ENCODE data around the gene ATP5MC2.
"Not testable (repeated sequence)": the region's sequence is repeated elsewhere in the genome, so short reads cannot be mapped to it uniquely, and the experiment has no call there.

The ATP5MC2 gene

GRCh38 chr12:53643232-53643979 lies 32.5 kb downstream of the ATP5MC2 start:
- no peaks in the 10 kb centered on the region for H3K9me3 ChIP-seq (ENCODE audit: insufficient read depth, low read length)
- no peak overlapping the region for H3K4me3 ChIP-seq (ENCODE audit: low read length)
- H4K20me1 ChIP-seq (ENCODE audit: insufficient read depth, low read length) = no peaks in the 10 kb centered on the region
- no peak overlapping the region for H3K4me2 ChIP-seq (ENCODE audit: low read length)
- H3K4me1 ChIP-seq (ENCODE audit: low read length) = no peaks in the 10 kb centered on the region
- no peak overlapping the region for H3K27ac ChIP-seq (ENCODE audit: low read length)
- H3K27me3 ChIP-seq (ENCODE audit: low read depth, low read length) = 0 out of 2 replicates have a peak, but pooled peaks cover 3% of the 10 kb centered on the region
- H3K79me2 ChIP-seq (ENCODE audit: low read length) = no peaks in the 10 kb centered on the region
- TF ChIP-seq EZH2phosphoT487 (IDR thresholded peaks at IDR 0.05; ENCODE audit: low read depth) (no peak), CTCF (IDR thresholded peaks at IDR 0.05; ENCODE audit: low read depth, low read length) (no peak)
- no peaks in the 10 kb centered on the region for H3K36me3 ChIP-seq (replicated peaks; ENCODE audit: low read depth, low read length)
- H2AFZ ChIP-seq (ENCODE audit: low read depth, low read length) = no peak overlapping the region
- no peak overlapping the region for H3K9ac ChIP-seq (ENCODE audit: low read length)

- Histone ChIP-seq H3K9ac (ENCODE audit: low read length) (no peak overlapping the region), H3K4me3 (ENCODE audit: low read length) (no peak overlapping the region), H3K27ac (ENCODE audit: low read length) (no peak overlapping the region), H3K9me3 (ENCODE audit: insufficient read depth, low read length) (no peaks in the 10 kb centered on the region), H3K4me1 (ENCODE audit: low read length) (no peaks in the 10 kb centered on the region), H3K4me2 (ENCODE audit: low read length) (no peak overlapping the region), H3K27me3 (ENCODE audit: low read depth, low read length) (no peaks in the 10 kb centered on the region), H2AFZ (ENCODE audit: low read depth, low read length) (no peak overlapping the region), H4K20me1 (ENCODE audit: insufficient read depth, low read length) (no peaks in the 10 kb centered on the region), H3K36me3 (replicated peaks; ENCODE audit: low read depth, low read length) (no peaks in the 10 kb centered on the region), H3K79me2 (ENCODE audit: low read length) (no peaks in the 10 kb centered on the region)
- TF ChIP-seq CTCF (IDR thresholded peaks at IDR 0.05; ENCODE audit: low read depth, low read length) (no peak), EZH2phosphoT487 (IDR thresholded peaks at IDR 0.05; ENCODE audit: low read depth) (no peak)
Measured at GRCh38 chr12:53638057-53638456, 37.8 kb downstream of the ATP5MC2 start.

GRCh38 chr12:53636641-53637040 lies 39.2 kb downstream of the ATP5MC2 start:
- H3K27ac ChIP-seq (ENCODE audit: low read length) = no peak overlapping the region
- no peaks in the 10 kb centered on the region for H3K9me3 ChIP-seq (ENCODE audit: insufficient read depth, low read length)
- H2AFZ ChIP-seq (ENCODE audit: low read depth, low read length) = no peak overlapping the region
- H4K20me1 ChIP-seq (ENCODE audit: insufficient read depth, low read length) = no peaks in the 10 kb centered on the region
- TF ChIP-seq CTCF (IDR thresholded peaks at IDR 0.05; ENCODE audit: low read depth, low read length) (no peak), EZH2phosphoT487 (IDR thresholded peaks at IDR 0.05; ENCODE audit: low read depth) (no peak)
- no peaks in the 10 kb centered on the region for H3K27me3 ChIP-seq (ENCODE audit: low read depth, low read length)
- H3K4me3 ChIP-seq (ENCODE audit: low read length) = no peak overlapping the region
- H3K4me1 ChIP-seq (ENCODE audit: low read length) = no peaks in the 10 kb centered on the region
- no peak overlapping the region for H3K4me2 ChIP-seq (ENCODE audit: low read length)
- H3K79me2 ChIP-seq (ENCODE audit: low read length) = no peaks in the 10 kb centered on the region
- no peaks in the 10 kb centered on the region for H3K36me3 ChIP-seq (replicated peaks; ENCODE audit: low read depth, low read length)
- no peak overlapping the region for H3K9ac ChIP-seq (ENCODE audit: low read length)

GRCh38 chr12:53635708-53636107 lies 40.2 kb downstream of the ATP5MC2 start:
- not testable (repeated sequence) for H3K9ac ChIP-seq (ENCODE audit: low read length); H3K4me1 ChIP-seq (ENCODE audit: low read length); H3K36me3 ChIP-seq (replicated peaks; ENCODE audit: low read depth, low read length); H3K27ac ChIP-seq (ENCODE audit: low read length); H2AFZ ChIP-seq (ENCODE audit: low read depth, low read length); H3K9me3 ChIP-seq (ENCODE audit: insufficient read depth, low read length); H3K4me3 ChIP-seq (ENCODE audit: low read length); H3K4me2 ChIP-seq (ENCODE audit: low read length); H3K79me2 ChIP-seq (ENCODE audit: low read length); H3K27me3 ChIP-seq (ENCODE audit: low read depth, low read length); H4K20me1 ChIP-seq (ENCODE audit: insufficient read depth, low read length)
